ENCODE data around the gene FAM162A. TPM values are rescaled to one million over a fixed set of nuclear protein-coding genes. Genes with fewer than 3 reads are reported as not detected.

The FAM162A gene

DNA sequence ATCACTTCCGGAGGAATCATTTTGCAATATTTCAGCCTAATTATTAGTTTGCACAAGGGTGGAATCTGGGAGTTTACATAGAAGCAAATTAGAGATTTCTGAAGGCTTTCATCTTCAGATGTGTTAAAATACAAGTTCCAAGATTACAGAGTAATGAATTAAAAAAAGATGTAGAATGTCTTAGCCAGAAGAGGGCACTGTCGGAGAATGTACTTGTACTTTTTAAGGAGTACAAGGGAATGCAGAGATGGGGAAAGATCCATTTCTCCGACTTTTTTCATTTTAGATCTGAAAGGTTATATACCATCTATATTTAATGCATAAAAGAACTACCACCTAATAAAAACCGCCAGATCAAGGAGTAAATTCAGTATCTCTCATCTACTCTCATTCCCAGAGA is 75.0 kb downstream of the FAM162A start:
- no peak overlapping the region for H2BK120ac ChIP-seq (ENCODE audit: low read depth, low read length)
- no peak overlapping the region for H2AK5ac ChIP-seq (ENCODE audit: low read length)
- H3K9ac ChIP-seq (ENCODE audit: low read length): no peak overlapping the region
- H3K56ac ChIP-seq (ENCODE audit: low read length): no peak overlapping the region
- H2BK15ac ChIP-seq (replicated peaks; ENCODE audit: low read depth): no peak overlapping the region
- peak; percentile 44 for DNase-seq
- no peak overlapping the region for H3K4me3 ChIP-seq (ENCODE audit: low read length)
- H3K4me1 ChIP-seq (ENCODE audit: control insufficient read depth, low read depth, low read length): no peaks in the 10 kb centered on the region
- no peak overlapping the region for H3K23ac ChIP-seq (ENCODE audit: low read length)
- no peak overlapping the region for H2BK5ac ChIP-seq (ENCODE audit: low read length)
- H3K79me1 ChIP-seq (ENCODE audit: low read length): no peaks in the 10 kb centered on the region
- no peak overlapping the region for H3K4ac ChIP-seq (ENCODE audit: low read depth, low read length)
- no peak overlapping the region for H4K8ac ChIP-seq (ENCODE audit: low read depth, low read length)
- H3K36me3 ChIP-seq (ENCODE audit: control insufficient read depth, insufficient read depth, low read length): no peaks in the 10 kb centered on the region
- no peaks in the 10 kb centered on the region for H3K27me3 ChIP-seq (ENCODE audit: insufficient read depth, low read length, poor library complexity)
- H4K5ac ChIP-seq (ENCODE audit: low read length): no peak overlapping the region
- no peak overlapping the region for H3K27ac ChIP-seq (ENCODE audit: low read depth, low read length)
- H3K18ac ChIP-seq (ENCODE audit: low read length): no peak overlapping the region
- H3K4me2 ChIP-seq (ENCODE audit: low read length): no peak overlapping the region
- WGBS (ENCODE audit: extremely low coverage, insufficient coverage, low lambda C conversion rate): no CpG with 5 or more reads among the region's 4 CpGs
- H3K79me2 ChIP-seq (ENCODE audit: control insufficient read depth, insufficient read depth, low read length): no peaks in the 10 kb centered on the region

DNA sequence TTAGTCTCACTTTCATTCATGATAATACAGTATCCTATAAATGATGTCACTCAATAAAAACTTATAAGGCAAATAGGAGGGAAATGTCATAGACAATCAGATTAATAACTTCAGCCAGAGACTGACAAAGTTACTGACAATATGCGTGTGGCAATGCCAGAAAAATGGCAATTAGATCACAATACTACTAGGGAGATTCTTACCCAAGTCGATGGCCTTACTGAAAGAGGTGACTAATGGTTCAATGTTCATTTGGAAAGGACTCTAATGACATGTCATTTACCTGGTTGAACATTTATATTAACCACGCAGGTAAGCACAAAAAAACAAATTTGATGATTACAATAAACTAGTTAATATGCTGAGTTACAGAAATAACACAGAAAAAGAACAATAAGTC is 77.8 kb downstream of the FAM162A start:
- H3K79me2 ChIP-seq (ENCODE audit: control insufficient read depth, insufficient read depth, low read length): no peaks in the 10 kb centered on the region
- peaks cover 2% of the 10 kb centered on the region for H3K79me1 ChIP-seq (ENCODE audit: low read length)
- H3K36me3 ChIP-seq (ENCODE audit: control insufficient read depth, insufficient read depth, low read length): no peaks in the 10 kb centered on the region
- no peaks in the 10 kb centered on the region for H3K27me3 ChIP-seq (ENCODE audit: insufficient read depth, low read length, poor library complexity)
- H3K9ac ChIP-seq (ENCODE audit: low read length): no peak overlapping the region
- no peak overlapping the region for H2BK120ac ChIP-seq (ENCODE audit: low read depth, low read length)
- H2BK5ac ChIP-seq (ENCODE audit: low read length): no peak overlapping the region
- H3K56ac ChIP-seq (ENCODE audit: low read length): no peak overlapping the region
- no peak overlapping the region for H2BK15ac ChIP-seq (replicated peaks; ENCODE audit: low read depth)
- no peak overlapping the region for H3K27ac ChIP-seq (ENCODE audit: low read depth, low read length)
- no peak overlapping the region for H3K23ac ChIP-seq (ENCODE audit: low read length)
- H2AK5ac ChIP-seq (ENCODE audit: low read length): no peak overlapping the region
- H3K4me1 ChIP-seq (ENCODE audit: control insufficient read depth, low read depth, low read length): no peaks in the 10 kb centered on the region
- no peak overlapping the region for H3K4me2 ChIP-seq (ENCODE audit: low read length)
- H3K18ac ChIP-seq (ENCODE audit: low read length): no peak overlapping the region
- H4K8ac ChIP-seq (ENCODE audit: low read depth, low read length): no peak overlapping the region
- H4K5ac ChIP-seq (ENCODE audit: low read length): no peak overlapping the region
- DNase-seq: no peak
- no peak overlapping the region for H3K4me3 ChIP-seq (ENCODE audit: low read length)
- no peak overlapping the region for H3K4ac ChIP-seq (ENCODE audit: low read depth, low read length)
- no CpG with 5 or more reads among the region's 3 CpGs for WGBS (ENCODE audit: extremely low coverage, insufficient coverage, low lambda C conversion rate)

Small RNA genes lying within 50 kb of the gene (small RNA-seq; reads per million reads assigned to genes)
- not detected for gene AC083798.1 (ENCODE audit: insufficient read depth)
